ENCODE results near the gene PPFIBP2.

PPFIBP2 gene

GRCh38 chr11:7513234-7514098 lies at the start of gene PPFIBP2:
TSS of gene PPFIBP2 (plus strand) at chr11:7513999. CDS start at chr11:7549476, 35,477 bp downstream.
- FAIRE-seq = no peak

- FAIRE-seq = no peak
Measured at GRCh38 chr11:7467652-7468051, 46.1 kb upstream of the PPFIBP2 start.

- no peak for FAIRE-seq
Measured at GRCh38 chr11:7469351-7469865, 44.4 kb upstream of the PPFIBP2 start.

GRCh38 chr11:7471071-7471470 lies 42.7 kb upstream of the PPFIBP2 start:
- no peak for FAIRE-seq

- no peak for FAIRE-seq
Measured at GRCh38 chr11:7473717-7474116, 40.1 kb upstream of the PPFIBP2 start.

- FAIRE-seq = no peak
Measured at GRCh38 chr11:7480113-7480512, 33.7 kb upstream of the PPFIBP2 start.

- no peak for FAIRE-seq
Measured at GRCh38 chr11:7484131-7484530, 29.7 kb upstream of the PPFIBP2 start.

GRCh38 chr11:7484645-7485044 lies 29.2 kb upstream of the PPFIBP2 start:
- FAIRE-seq = no peak

GRCh38 chr11:7485186-7486097 lies 28.4 kb upstream of the PPFIBP2 start, which contains the start of gene OLFML1:
TSS of gene OLFML1 (plus strand) at chr11:7485506. CDS start at chr11:7485876, 370 bp downstream.
- no peak for FAIRE-seq

GRCh38 chr11:7486098-7486780 lies 27.6 kb upstream of the PPFIBP2 start:
- FAIRE-seq = no peak

- FAIRE-seq = no peak
Measured at GRCh38 chr11:7486781-7487140, 27.0 kb upstream of the PPFIBP2 start.

GRCh38 chr11:7487360-7487759 lies 26.4 kb upstream of the PPFIBP2 start:
- FAIRE-seq = no peak

- no peak for FAIRE-seq
Measured at GRCh38 chr11:7488681-7489080, 25.1 kb upstream of the PPFIBP2 start.

GRCh38 chr11:7489376-7489775 lies 24.4 kb upstream of the PPFIBP2 start:
- no peak for FAIRE-seq

GRCh38 chr11:7490054-7490453 lies 23.7 kb upstream of the PPFIBP2 start:
- no peak for FAIRE-seq

GRCh38 chr11:7490535-7490934 lies 23.3 kb upstream of the PPFIBP2 start:
- FAIRE-seq = no peak

GRCh38 chr11:7492253-7492652 lies 21.5 kb upstream of the PPFIBP2 start:
- no peak for FAIRE-seq

- FAIRE-seq = no peak
Measured at GRCh38 chr11:7493670-7494069, 20.1 kb upstream of the PPFIBP2 start.

- FAIRE-seq = no peak
Measured at GRCh38 chr11:7494086-7494745, 19.6 kb upstream of the PPFIBP2 start.

GRCh38 chr11:7495882-7496551 lies 17.8 kb upstream of the PPFIBP2 start:
- FAIRE-seq = no peak

- no peak for FAIRE-seq
Measured at GRCh38 chr11:7498193-7498592, 15.6 kb upstream of the PPFIBP2 start.

- FAIRE-seq = no peak
Measured at GRCh38 chr11:7499081-7499480, 14.7 kb upstream of the PPFIBP2 start.

Data from TTC549 (cell line).